Activated CD8-positive, alpha-beta memory T cell treated with anti-CD3 and anti-CD28 coated beads, Interleukin-2, amount 10 ng/mL, durations not matched to agents 7 days and 5 days (primary cell): ENCODE data around the gene KCNK2. TPM values are rescaled to one million over a fixed set of nuclear protein-coding genes. Genes with fewer than 3 reads are reported as not detected.
"Not testable (repeated sequence)": the region's sequence is repeated elsewhere in the genome, so short reads cannot be mapped to it uniquely, and the experiment has no call there.

Experiments
- ATAC-seq: fragments of 150-1000 bp; cut with Tn5 transposase; one replicate; pipeline ENCODE4 v1.10.0; 2021; ENCODE audit warnings: moderate library complexity
- CTCF ChIA-PET: fragments of 350-600 bp; sonication (Branson Sonifier 250); formaldehyde crosslinking; loops from one replicate; lab custom pipeline; 2021; ENCODE audit warnings: antibody characterized with exemption; lab: Charles Lee
- DNase-seq: peaks from one replicate; pipeline ENCODE4 v3.0.0-alpha.2; 2020
- H3K27ac Mint-ChIP-seq: one replicate; pipeline ENCODE4 v1.8.0; 2021; ENCODE audit warnings: mild to moderate bottlenecking, mixed read lengths
- H3K27me3 Mint-ChIP-seq: one replicate; pipeline ENCODE4 v1.8.0; 2021; ENCODE audit warnings: mixed read lengths
- H3K36me3 Mint-ChIP-seq: one replicate; pipeline ENCODE4 v1.8.0; 2021; ENCODE audit warnings: mild to moderate bottlenecking, mixed read lengths
- H3K4me1 Mint-ChIP-seq: one replicate; pipeline ENCODE4 v1.8.0; 2021; ENCODE audit warnings: mixed read lengths
- H3K4me3 Mint-ChIP-seq: one replicate; pipeline ENCODE4 v1.8.0; 2021; ENCODE audit warnings: mild to moderate bottlenecking, moderate library complexity, mixed read lengths
- H3K9me3 Mint-ChIP-seq: one replicate; pipeline ENCODE4 v1.8.0; 2022; ENCODE audit warnings: low read depth, mixed read lengths
- total RNA-seq, 2 experiments: library from RNA; stranded (reverse); gene quantifications; one replicate each; pipeline ENCODE4 v1.2.3, GENCODE V29; 2021

The KCNK2 gene
- total RNA-seq, 2 experiments from 2014 or later, result not detected

- no peaks in the 10 kb centered on the region for H3K9me3 Mint-ChIP-seq
- H3K4me3 Mint-ChIP-seq, result no peak overlapping the region
- DNase-seq, result no peak
- H3K27ac Mint-ChIP-seq, result no peak overlapping the region
- CTCF ChIA-PET, result no interaction called here
- no peaks in the 10 kb centered on the region for H3K27me3 Mint-ChIP-seq
- no peaks in the 10 kb centered on the region for H3K36me3 Mint-ChIP-seq
- no peak for ATAC-seq
- no peaks in the 10 kb centered on the region for H3K4me1 Mint-ChIP-seq
Observed at GRCh38 chr1:215147024-215147423, 64.5 kb downstream of the KCNK2 start.

- ATAC-seq, result no peak
- no peak overlapping the region for H3K27ac Mint-ChIP-seq
- no peak for DNase-seq
- CTCF ChIA-PET, result no interaction called here
- H3K4me1 Mint-ChIP-seq, result no peaks in the 10 kb centered on the region
- peaks cover 2% of the 10 kb centered on the region for H3K9me3 Mint-ChIP-seq
- no peaks in the 10 kb centered on the region for H3K36me3 Mint-ChIP-seq
- H3K27me3 Mint-ChIP-seq, result no peaks in the 10 kb centered on the region
- H3K4me3 Mint-ChIP-seq, result no peak overlapping the region
Observed at GRCh38 chr1:215151841-215152549, 69.5 kb downstream of the KCNK2 start.

GRCh38 chr1:215156232-215156631 is 73.7 kb downstream of the KCNK2 start:
- Mint-ChIP-seq H3K36me3 (no peaks in the 10 kb centered on the region), H3K4me3 (no peak overlapping the region), H3K27ac (no peak overlapping the region), H3K4me1 (no peaks in the 10 kb centered on the region), H3K9me3 (peaks cover 4% of the 10 kb centered on the region), H3K27me3 (no peaks in the 10 kb centered on the region)
- CTCF ChIA-PET, result no interaction called here
- DNase-seq (no peak), ATAC-seq (no peak)

DNA sequence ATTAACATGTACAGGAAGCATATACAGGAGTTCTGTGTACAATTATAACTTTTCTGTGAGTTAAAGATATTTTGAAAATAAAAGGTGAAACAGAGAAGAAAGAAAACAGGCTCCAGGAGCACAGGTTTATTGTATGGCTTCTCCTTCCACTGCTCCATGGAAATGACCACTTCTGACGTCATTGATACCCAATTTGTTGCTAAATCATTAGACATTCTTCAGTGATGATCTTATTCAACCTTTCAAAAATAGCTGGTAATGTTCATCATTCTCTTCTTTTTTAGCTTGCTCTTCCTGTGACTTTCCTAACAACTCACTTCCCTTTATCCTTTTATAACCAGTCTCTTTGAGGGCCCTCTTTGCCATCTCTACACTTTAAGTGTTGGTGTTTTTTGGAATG is 77.8 kb downstream of the KCNK2 start:
- ATAC-seq, result no peak
- Mint-ChIP-seq H3K36me3 (no peaks in the 10 kb centered on the region), H3K9me3 (peaks cover 7% of the 10 kb centered on the region), H3K4me3 (no peak overlapping the region), H3K27ac (no peak overlapping the region), H3K4me1 (no peaks in the 10 kb centered on the region), H3K27me3 (no peaks in the 10 kb centered on the region)
- no peak for DNase-seq
- CTCF ChIA-PET, result no interaction called here

GRCh38 chr1:215163144-215163543 is 80.6 kb downstream of the KCNK2 start:
- ATAC-seq, CTCF ChIA-PET, H3K4me1 Mint-ChIP-seq, H3K9me3 Mint-ChIP-seq, DNase-seq, H3K4me3 Mint-ChIP-seq, H3K36me3 Mint-ChIP-seq, H3K27me3 Mint-ChIP-seq, H3K27ac Mint-ChIP-seq: not testable (repeated sequence)

DNA sequence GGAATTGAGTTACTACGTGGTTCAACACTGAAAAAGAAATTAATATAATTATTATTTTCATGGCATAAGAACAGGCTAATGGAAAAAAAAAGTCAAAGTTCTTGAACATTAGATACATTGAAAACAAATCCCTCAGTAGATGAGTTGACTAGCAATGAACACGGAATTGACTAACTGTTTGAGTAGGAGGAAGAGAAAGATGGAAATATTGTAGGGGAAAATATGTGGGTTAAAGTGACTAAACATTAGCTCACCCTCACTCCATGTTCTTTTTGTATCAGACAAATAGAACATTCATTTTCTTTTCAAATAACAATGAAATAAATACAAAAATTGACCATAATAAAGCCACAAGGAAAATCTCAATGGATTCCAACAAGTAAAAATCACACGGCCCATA is 84.3 kb downstream of the KCNK2 start:
- Mint-ChIP-seq H3K27me3 (no peaks in the 10 kb centered on the region), H3K4me3 (no peak overlapping the region), H3K36me3 (no peaks in the 10 kb centered on the region), H3K4me1 (no peaks in the 10 kb centered on the region), H3K9me3 (peaks cover 5% of the 10 kb centered on the region), H3K27ac (no peak overlapping the region)
- DNase-seq, result no peak
- no peak for ATAC-seq
- CTCF ChIA-PET, result no interaction called here

DNA sequence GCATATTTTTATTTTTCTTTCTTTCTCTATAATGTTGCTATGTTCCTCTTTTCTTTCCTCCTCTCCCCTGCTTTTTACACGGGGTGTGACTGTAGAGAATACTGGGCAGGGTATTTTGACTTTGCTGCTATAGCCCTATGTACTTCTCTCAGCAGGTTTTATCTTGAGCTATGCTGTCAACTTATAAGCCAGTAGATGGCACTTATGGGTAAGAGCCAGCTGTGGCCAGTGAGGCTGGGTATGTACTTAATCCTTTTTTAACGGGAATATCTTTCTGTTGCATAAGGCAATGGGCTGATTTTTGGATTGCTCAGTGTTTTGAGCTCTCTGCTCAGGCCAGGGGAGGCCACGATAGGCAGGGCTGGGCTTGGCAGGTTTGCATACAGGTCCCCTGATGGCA is 99.0 kb downstream of the KCNK2 start:
- Mint-ChIP-seq H3K4me3 (no peak overlapping the region), H3K27ac (no peak overlapping the region), H3K36me3 (no peaks in the 10 kb centered on the region), H3K4me1 (no peaks in the 10 kb centered on the region), H3K27me3 (no peaks in the 10 kb centered on the region), H3K9me3 (no peaks in the 10 kb centered on the region)
- CTCF ChIA-PET, result no interaction called here
- DNase-seq, result no peak
- no peak for ATAC-seq

GRCh38 chr1:215185067-215185620 is 102.6 kb downstream of the KCNK2 start:
- Mint-ChIP-seq H3K36me3 (no peaks in the 10 kb centered on the region), H3K4me3 (no peak overlapping the region), H3K9me3 (peaks cover 2% of the 10 kb centered on the region), H3K4me1 (no peaks in the 10 kb centered on the region), H3K27ac (no peak overlapping the region), H3K27me3 (no peaks in the 10 kb centered on the region)
- CTCF ChIA-PET, result no interaction called here
- DNase-seq (no peak), ATAC-seq (no peak)

- H3K4me1 Mint-ChIP-seq, result no peaks in the 10 kb centered on the region
- DNase-seq, result no peak
- peaks cover 2% of the 10 kb centered on the region for H3K9me3 Mint-ChIP-seq
- H3K27ac Mint-ChIP-seq, result no peak overlapping the region
- ATAC-seq, result no peak
- CTCF ChIA-PET, result no interaction called here
- no peaks in the 10 kb centered on the region for H3K36me3 Mint-ChIP-seq
- no peaks in the 10 kb centered on the region for H3K27me3 Mint-ChIP-seq
- no peak overlapping the region for H3K4me3 Mint-ChIP-seq
Observed at GRCh38 chr1:215188302-215188950, 105.9 kb downstream of the KCNK2 start.

DNA sequence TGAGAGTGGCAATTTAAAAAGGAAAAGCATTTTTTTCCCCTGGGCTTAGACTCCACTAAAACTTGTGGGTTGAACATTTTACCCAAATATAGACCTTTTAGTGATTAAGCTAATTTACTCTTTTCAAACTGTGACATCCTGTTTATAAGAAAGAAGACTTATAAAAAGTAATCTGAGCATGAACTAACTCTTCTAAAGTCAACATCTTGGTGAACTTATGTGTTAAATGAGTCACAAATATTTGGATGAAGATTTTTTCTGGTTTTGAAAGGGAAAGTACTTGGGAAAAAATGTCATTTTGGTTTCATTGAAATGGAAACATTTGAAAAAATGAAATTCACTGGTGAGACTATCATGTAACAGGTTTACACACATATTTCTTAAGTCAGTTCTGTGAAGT is 109.8 kb downstream of the KCNK2 start:
- Mint-ChIP-seq H3K27ac (no peak overlapping the region), H3K36me3 (no peaks in the 10 kb centered on the region), H3K9me3 (peaks cover 2% of the 10 kb centered on the region), H3K27me3 (no peaks in the 10 kb centered on the region), H3K4me1 (no peaks in the 10 kb centered on the region), H3K4me3 (no peak overlapping the region)
- DNase-seq, result no peak
- CTCF ChIA-PET, result no interaction called here
- no peak for ATAC-seq

- DNase-seq (no peak), ATAC-seq (no peak)
- no peak overlapping the region for H3K4me3 Mint-ChIP-seq
- no peak overlapping the region for H3K27ac Mint-ChIP-seq
- no peaks in the 10 kb centered on the region for H3K36me3 Mint-ChIP-seq
- H3K9me3 Mint-ChIP-seq, result no peaks in the 10 kb centered on the region
- H3K4me1 Mint-ChIP-seq, result no peaks in the 10 kb centered on the region
- CTCF ChIA-PET, result no interaction called here
- no peaks in the 10 kb centered on the region for H3K27me3 Mint-ChIP-seq
Observed at GRCh38 chr1:215198021-215198420, 115.5 kb downstream of the KCNK2 start.

DNA sequence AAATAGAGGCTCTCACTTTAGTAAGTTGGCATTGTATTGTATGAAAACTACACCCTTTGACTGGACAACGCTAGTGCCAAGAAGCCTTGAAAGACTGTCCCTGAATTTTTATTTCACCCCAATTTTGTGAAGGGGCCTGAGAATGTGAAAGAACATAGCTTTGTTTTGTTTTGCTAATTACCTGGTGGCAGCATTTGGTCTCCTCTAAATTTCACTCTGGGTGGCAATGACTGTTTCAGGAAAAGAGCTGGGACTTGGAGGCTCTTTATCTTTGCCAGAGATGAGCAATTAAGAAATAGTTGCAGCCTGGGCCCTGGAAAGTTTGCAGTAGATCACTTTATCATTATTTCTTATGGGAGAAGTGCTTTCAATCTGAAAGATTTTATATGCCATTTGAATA is 117.6 kb downstream of the KCNK2 start:
- DNase-seq (no peak), ATAC-seq (no peak)
- no peaks in the 10 kb centered on the region for H3K9me3 Mint-ChIP-seq
- H3K4me1 Mint-ChIP-seq, result no peaks in the 10 kb centered on the region
- CTCF ChIA-PET, result no interaction called here
- no peak overlapping the region for H3K4me3 Mint-ChIP-seq
- no peaks in the 10 kb centered on the region for H3K36me3 Mint-ChIP-seq
- no peak overlapping the region for H3K27ac Mint-ChIP-seq
- no peaks in the 10 kb centered on the region for H3K27me3 Mint-ChIP-seq

DNA sequence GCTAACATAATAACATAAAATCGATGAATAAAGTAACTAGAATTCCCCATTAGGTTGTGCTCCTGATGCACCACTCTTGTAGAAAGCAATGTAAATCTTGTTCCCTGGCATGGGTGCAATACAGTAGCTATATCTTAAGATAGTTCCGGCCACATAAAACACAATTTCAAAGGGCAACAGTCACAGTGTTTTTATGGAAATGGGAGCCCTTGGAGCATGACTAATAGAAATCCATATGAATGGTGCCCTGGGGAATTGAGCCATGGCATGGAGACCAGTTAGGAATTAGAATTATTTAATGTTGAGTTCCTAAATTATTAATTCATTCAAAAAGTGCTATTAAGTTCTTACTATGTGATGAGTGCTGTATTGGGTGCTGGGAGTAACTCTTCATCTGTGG is 118.7 kb downstream of the KCNK2 start:
- Mint-ChIP-seq H3K4me1 (no peaks in the 10 kb centered on the region), H3K9me3 (no peaks in the 10 kb centered on the region), H3K27me3 (no peaks in the 10 kb centered on the region), H3K27ac (no peak overlapping the region), H3K36me3 (no peaks in the 10 kb centered on the region), H3K4me3 (no peak overlapping the region)
- DNase-seq, result no peak
- CTCF ChIA-PET, result no interaction called here
- no peak for ATAC-seq

GRCh38 chr1:215202868-215203267 is 120.3 kb downstream of the KCNK2 start:
- Mint-ChIP-seq H3K4me1 (no peaks in the 10 kb centered on the region), H3K27ac (no peak overlapping the region), H3K4me3 (no peak overlapping the region), H3K27me3 (no peaks in the 10 kb centered on the region), H3K9me3 (no peaks in the 10 kb centered on the region), H3K36me3 (no peaks in the 10 kb centered on the region)
- CTCF ChIA-PET, result no interaction called here
- DNase-seq, result no peak
- ATAC-seq, result no peak
